GM18907 (cell line): Measurements from ENCODE around the gene SNN.

Experiments
- ATAC-seq: cut with Tn5 transposase; IDR thresholded peaks from one replicate; pipeline ENCODE4 v1.9.1; 2021; ENCODE audit warnings: mild to moderate bottlenecking, moderate library complexity; ENCODE audit not compliant: unreplicated experiment

The SNN gene

GRCh38 chr16:11677959-11678881 lies 10.0 kb downstream of the SNN start:
- ATAC-seq = peak; percentile 35

DNA sequence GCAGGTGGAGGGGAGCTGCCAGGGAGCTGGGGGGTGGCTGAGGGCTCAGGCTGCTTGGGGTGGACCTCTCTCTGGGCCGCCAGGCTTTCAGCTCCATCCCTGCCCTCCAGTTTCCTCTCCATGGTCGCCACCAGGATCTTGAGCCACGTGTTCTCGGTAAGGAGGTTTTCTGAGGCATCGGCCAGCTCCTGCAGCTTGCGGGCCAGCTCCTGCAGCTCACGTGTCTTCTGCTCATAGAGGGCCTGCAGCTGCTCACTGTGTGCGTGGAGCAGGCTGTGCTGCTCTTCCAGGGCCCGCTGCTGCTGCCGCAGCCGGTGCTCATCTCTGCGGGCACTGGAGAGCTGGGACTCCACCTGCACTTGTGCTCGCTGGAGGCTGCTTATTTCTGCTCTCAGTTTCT lies 11.0 kb downstream of the SNN start:
- no peak for ATAC-seq

- no peak for ATAC-seq
Observed at GRCh38 chr16:11679941-11680911, 12.0 kb downstream of the SNN start.

DNA sequence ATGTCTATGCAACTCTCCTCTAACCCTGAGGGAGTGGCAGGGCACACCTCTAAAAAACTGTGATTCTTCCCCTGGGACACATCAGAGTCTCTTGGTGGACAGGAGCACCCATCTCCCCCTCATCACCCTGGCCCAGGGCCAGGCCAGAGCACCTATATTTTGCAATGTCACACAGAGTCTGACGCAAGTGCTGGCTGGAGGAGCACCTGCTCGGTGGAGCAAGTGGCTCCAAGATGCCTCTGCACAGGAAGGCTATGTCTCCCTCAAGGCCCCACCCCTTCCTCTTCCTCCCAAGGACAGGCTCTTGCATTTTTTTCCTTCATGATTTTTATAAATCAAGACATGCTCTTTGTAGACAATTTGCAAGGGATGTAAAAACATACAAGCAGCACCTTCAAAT lies 13.3 kb downstream of the SNN start:
- peak; percentile 22 for ATAC-seq

DNA sequence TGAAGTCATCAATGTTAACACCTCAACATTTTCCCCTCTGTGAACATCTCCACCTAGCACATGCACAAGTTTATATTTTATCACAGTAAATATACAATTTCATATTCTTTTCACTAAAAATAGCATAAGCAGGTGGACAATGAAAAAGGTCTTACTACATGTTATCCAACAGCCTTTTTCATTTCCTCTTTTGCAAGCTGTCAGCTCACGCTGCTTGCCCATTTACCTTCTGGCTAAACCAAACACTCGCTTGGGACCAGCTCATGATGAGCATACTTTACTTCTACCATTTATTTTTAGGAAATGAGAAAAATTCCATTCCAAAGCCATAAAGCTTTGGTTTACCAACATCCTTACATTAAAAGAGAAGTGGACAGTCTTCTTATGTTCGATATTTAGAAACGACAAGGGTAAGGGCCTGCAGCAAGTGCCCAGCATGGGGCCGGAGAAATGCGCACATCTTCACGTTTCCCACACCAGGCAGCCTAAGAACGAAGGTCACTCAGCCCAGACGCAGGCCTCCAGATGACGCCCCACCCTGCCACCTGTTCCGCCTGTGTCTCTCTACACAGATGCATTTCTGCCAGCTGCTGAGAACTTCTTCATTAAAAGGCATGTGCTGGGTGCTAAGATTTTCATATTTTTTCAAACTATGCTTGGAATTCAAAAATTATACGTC lies 13.9 kb downstream of the SNN start:
- ATAC-seq = peak; percentile 53

GRCh38 chr16:11682655-11683096 lies 14.4 kb downstream of the SNN start:
- ATAC-seq = peak; percentile 24

GRCh38 chr16:11683145-11683544 lies 14.9 kb downstream of the SNN start:
- ATAC-seq = no peak

DNA sequence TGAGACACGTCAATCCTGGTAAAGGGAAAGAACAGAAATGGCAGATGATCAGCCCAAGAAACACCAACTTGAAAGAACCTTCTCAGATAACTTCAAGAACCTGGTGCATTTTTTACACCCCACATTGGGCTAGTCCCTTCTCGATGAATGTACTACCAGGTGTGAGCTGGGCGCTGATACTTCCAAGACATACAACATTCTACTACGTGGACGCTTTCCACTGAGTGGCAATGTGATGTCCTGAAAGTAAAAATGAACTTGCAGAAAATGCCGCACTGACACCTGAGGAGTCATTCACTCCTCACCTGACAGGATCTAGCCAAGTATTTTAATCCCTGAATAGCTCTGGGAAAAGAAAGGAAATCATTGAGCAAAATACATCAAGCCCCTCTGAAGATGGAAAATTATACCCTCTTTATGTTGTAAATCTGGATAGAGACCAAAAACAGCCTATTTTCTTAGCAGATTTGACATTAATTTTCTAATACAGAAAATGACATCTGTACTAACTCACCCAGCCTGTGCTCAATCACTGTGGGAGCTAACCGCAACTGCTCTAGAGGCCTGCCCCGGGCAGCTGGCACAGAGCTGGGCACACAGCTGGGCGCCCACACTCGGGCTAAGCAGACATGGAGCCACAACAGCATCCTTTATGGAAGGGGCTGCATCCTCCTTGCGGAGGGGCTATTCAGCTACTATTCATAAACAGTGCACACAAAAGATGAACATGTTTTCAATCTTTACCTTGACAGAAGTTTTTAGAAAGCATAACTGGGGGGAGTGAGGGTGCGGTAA lies 16.2 kb downstream of the SNN start:
- no peak for ATAC-seq

GRCh38 chr16:11685844-11686618 lies 17.8 kb downstream of the SNN start:
- no peak for ATAC-seq

GRCh38 chr16:11686713-11687380 lies 18.6 kb downstream of the SNN start:
- no peak for ATAC-seq

GRCh38 chr16:11687601-11688519 lies 19.6 kb downstream of the SNN start:
- ATAC-seq = no peak

DNA sequence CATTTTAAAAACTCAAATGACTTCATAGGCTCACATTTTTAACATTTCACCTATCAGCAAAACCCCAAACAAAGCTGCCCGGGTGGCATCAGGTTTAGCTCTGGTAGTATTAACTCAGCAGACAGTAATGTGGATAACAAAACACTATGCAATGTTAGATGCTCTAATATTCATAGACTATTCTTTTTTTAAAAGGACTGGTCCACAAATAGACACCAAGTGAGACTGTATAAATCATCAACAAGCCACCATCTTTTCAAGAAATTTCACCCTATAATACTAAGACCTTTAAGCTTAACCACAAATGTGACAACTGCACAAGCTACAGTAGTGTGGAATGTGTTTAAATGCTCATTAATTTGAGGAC lies 20.2 kb downstream of the SNN start:
- no peak for ATAC-seq

- ATAC-seq = peak; percentile 81
Observed at GRCh38 chr16:11689031-11689840, 21.0 kb downstream of the SNN start.

DNA sequence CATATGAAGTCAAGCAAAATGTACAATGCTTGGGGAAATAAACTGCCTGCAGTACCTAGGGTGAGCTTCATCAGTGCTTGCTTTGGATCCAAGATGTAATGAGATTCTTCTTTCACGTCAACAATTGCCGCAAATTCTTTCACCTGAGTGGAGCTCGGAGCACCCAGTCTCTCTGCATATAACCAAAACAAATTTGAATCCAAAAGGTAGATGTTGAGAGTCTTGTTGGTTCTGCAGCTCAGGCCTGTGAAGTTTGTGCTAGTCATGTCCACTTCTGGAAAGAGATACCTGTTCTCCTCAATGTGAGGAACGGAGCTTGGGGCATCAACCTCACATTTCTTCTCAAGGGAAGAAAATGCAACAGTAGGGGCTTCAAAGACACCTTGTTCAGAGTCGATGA lies 23.0 kb downstream of the SNN start:
- ATAC-seq = no peak

GRCh38 chr16:11691771-11692170 lies 23.5 kb downstream of the SNN start:
- ATAC-seq = no peak

DNA sequence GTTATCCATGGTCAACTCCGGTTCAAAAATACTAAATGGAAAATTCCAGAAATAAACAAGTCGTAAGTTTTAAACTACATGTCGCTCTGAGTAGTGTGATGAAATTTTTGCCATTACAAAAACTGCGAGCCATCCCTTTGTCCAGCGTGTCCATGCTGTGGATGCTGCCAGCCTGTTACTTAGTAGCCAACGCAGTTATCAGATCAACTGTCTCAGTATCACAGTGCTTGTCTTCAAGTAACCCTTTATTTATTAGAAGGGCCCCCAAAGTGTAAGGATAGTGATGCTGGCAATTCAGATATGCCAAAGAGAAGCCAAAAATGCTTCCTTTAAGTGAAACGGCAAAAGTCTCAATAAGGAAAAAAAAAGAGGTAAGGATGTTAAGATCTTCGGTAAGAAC lies 23.9 kb downstream of the SNN start:
- ATAC-seq = no peak

DNA sequence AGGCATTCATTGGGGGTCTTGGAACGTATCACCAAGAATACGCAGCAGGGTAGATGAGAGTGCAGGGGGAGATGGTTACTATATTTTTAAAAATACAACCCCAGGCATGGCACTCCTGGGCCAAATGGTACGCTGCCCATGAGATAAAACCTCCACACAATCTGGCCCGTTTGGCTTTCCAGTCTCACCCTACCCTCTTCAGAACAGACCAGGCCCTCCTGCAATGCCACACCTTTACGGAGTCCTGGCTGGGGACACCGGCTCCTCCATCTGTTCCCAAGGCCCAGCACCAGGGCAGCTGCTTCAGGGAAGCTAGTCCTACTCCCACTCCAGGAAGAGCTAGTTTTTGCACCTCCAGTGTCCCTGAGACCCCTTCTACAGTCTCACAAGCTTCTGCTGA lies 24.4 kb downstream of the SNN start:
- ATAC-seq = no peak
